HG02885 (cell line): Measurements from ENCODE around the gene KCNMA1.

Experiments used
- ATAC-seq: cut with Tn5 transposase; IDR thresholded peaks from one replicate; pipeline ENCODE4 v1.9.1; 2021; ENCODE audit warnings: mild to moderate bottlenecking; ENCODE audit not compliant: unreplicated experiment, poor library complexity

The KCNMA1 gene

DNA sequence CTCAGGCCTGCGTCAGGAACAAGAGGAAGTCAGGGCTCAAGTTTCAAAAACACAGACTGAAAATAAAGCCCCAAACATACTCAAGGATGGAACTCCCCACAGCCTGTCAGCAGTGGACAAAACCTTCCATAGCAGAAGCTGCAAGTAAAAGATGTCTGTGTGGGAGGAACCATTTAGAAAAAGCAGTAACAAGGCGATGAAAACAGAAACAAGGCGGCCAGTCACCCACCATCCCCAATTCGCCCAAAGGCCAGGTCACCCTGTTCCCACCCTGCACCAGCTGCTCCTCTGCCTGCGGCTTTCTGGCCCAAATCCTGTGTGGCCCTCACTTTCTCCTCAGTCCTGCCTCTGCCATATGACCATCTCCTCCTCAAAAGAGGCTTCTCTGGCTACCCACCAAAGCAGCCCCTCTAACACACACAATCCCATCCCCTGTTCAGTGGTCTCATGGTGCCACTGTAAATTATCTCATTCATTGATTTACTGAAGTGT, 27.8 kb downstream of the KCNMA1 start:
- ATAC-seq, result peak; percentile 51

DNA sequence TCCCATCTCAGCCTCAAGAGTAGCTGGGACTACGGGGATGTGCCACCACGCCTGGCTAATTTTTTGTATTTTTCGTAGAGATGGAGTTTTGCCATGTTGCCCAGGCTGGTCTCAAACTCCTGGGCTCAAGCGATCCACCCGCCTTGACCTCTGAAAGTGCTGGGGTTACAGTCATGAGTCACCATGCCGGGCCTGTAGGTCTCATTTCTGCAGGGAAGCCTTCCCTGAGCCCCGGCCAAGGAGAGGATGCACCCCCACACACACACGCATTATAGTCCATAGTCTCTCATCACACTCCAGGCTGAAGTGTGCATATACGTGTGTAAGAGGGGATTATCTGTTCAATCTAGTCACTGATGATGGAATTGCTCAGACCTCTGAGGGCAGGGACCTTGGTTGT, 29.3 kb downstream of the KCNMA1 start:
- no peak for ATAC-seq

DNA sequence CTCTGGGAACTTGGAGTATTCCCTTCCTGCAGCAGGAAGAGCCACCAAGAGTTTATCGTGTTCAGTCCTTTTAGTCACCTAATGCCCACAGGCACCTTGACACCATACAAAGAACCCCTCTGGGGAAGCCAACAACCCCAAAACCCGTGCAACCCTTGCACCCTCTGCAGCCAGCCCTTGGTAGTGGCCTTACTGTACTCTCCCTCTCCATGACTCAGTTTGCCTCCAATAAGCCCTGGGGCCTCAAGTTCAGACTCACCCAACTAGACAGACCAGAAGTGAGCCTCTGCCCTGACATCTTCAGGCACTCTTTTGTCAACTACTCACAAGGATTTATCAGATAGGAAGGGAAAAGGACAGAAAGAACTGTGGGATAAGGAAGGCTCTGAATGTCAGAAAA, 30.9 kb downstream of the KCNMA1 start:
- no peak for ATAC-seq

DNA sequence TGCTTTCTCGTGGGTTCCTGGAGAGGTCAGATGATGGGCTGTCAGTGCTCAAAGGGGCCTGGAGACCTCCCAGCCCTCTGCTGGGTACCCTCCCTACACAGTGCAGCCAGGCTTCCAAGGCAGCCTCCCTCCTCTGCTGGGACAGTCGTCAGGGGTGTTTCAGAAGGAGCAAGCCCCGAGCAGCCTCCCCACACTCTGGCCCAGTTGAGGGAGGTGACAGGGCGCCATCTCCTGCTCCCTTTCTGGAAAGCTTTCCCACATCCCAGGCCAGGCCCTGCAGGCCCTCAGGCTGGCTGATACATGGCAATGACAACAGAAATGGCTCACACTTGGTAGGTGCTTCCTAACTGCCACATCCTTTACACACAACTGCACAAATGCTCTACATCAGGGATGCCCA, 32.1 kb downstream of the KCNMA1 start:
- no peak for ATAC-seq

DNA sequence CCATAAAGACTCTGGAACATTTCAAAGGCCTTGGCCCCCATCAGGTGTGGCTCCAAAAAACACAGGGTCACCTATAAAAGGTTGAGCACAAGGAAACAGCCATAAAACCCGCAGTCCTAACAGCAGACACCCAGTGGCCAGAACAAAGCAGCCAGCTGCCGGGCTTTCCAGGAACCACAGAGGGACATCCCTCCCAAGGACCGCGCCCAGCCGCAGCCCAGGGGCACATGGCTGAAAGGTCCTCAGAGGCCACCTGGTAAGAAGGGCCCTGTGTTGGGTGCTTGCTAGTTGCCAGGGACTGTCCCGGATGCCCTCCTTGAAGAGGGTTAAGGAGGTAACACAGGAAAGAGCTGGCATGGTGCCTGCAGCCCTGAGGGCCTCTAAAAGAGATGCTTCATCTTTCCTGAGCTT, 32.7 kb downstream of the KCNMA1 start:
- ATAC-seq, result no peak

DNA sequence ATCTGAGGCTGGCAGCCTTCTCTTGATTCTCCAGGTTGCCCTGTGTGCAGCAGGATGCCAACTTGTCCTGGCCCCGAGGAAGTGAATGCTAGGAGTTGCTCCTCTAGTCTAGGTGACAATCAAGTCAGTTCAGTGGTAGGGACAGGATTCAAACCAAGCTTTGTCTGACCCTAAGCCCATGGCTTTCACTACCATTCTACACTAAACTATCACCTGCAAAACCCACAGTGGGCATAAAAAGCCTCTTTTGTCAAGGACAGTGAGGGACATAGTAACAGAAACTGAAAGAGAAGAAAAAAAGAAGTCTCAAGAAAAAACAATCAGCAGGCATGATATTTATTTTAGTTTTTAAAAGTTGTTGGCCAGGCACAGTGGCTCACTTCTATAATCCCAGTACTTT, 33.5 kb downstream of the KCNMA1 start:
- ATAC-seq, result peak; percentile 32

DNA sequence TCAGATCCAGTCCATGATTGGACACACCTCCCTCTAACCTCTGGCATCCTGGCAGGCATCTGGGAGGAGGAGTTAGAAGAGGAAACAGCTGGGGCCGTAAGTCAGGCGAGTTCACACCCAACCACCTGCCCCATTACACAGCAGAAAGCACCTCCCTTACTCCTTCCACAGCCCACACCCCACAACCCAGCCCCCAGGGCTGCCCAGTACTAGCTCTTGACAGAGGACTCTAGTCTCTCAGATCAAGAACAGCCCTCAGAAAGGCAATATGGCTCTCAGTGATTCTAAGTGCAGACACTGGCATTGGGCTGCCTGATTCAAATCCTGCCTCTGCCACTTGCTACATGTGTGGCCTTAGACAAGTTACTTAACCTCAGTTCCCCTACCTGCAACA, 34.1 kb downstream of the KCNMA1 start:
- peak; percentile 69 for ATAC-seq

DNA sequence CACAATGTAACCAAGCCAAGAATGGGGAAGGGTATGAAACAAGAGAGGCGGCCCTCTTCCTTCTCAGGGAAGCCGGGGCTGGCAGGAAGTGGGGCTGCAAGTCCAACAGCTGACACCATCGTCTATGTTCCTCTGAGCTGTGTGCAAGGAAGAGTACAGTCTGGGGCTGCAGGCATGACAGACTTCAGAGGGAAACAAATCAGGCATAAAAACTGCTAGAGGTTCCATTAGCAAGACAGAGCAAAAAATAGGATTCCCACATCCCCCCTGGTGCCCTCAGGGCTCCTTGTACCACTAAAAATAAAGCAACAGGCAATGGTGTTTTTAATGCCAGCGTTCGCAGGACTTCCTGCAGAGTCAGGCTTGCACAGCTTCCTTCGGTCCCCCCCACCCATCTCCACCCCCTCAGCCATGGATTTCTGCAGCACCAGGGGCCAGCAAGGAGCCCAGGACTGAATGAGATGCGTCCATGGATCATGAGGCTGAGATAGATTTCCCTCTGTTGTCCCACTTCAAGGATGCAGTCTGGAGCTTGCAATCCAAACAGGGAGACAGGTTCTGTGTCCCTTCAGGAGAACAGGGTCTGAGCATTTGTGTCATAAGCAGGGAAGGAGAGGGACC, 34.6 kb downstream of the KCNMA1 start:
- no peak for ATAC-seq

DNA sequence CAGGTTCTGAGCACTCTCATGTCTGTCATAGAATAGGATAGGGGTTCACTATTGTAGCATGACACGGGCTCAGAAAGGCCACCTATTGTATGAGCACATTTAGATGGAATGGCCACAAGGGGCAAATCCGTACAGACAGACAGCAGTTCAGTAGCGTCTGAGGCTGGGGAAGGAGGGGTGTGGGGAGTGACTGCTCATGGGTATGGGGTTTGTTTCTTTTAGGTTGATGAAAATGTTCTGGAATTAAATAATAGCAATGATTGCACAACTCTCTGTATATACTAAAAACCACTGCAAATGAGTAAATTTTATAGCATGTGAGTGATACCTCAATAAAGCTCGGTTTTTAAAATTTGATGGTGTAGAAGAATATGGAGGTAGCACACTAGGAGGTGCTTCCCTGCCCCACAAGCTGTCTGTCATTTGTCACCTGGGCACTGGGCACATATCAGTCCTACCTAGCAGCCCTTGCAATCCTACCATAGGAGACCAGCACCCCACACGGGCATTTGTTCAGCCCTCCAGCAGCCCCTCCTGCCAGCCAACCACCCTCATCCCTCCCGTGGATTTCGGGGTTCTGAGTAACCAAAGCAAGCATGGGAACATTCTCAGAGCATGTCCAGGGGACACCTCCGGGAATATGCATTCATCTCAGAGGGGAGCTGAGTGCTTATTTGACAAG, 35.2 kb downstream of the KCNMA1 start:
- no peak for ATAC-seq

DNA sequence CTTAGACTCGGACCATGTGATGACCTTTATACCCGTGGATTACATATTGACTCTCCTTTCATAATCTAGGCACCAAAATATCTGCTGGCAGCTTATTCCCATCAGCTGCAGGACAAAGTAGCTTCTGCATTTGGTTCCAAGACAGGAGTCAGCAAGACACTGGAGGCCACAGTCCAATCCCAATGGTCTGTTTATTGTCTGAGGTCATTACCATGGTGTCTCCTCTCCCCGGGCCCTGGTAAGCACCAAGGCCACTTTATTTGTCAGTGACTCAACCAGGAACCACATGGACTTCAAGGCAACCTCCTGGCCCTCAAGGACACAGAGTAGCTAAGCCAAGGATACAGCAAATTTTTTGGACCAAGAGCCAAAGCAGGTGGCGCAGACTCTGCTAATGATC, 36.1 kb downstream of the KCNMA1 start:
- ATAC-seq, result no peak

DNA sequence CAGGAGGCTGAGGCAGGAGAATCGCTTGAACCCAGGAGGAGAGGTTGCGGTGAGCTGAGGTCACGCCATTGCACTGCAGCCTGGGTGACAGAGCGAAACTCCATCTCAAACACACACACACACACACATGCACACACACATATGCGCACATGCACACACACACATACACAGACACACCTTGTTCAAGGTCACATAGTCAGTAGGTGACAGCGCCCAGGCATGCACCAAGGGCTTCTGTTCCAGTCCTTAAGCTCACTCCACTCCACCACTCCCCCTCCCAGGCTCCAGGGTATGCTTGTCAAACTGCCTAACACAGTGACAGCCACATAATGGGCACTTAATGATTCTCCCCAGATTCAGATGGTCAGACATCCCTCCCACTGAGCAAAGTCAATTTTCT, 37.0 kb downstream of the KCNMA1 start:
- no peak for ATAC-seq

DNA sequence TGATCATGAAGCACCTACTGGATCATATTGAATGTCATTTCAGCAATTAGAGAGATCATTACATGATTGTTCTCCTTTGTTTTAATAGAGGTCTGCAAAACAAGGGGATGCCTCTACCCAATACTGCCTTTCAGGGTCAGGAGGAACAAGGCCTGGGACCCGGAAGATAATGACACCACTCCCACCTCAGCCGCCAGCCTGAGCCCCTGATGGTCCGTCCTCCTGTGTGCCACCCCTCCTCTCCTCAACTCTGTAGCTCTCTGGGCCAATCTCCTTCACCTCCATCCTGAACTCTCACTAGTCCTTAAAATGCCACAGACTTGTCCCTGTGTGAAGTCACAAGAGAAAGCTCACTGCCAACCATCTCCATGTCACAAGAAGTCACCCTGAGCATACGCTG, 38.0 kb downstream of the KCNMA1 start:
- ATAC-seq, result no peak

DNA sequence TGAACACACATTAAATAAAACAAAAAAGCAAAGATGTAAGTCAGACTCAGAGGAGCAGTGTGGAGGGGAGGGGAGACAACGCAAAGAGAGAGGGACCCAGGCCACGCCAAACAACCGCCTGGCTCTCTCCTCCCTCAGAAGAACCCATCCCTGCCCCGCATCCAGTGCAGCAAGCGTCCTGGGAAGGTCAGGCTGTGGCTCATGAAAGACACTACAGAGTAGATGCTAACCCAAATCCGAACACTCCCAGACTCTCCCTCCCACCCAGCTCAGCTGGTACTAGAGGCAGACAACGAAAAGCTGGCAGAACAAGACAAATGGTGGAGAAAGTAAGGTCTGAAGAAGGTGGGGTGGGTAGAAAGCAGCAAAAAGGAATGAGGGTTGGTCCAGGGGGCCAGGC, 39.0 kb downstream of the KCNMA1 start:
- ATAC-seq, result no peak

DNA sequence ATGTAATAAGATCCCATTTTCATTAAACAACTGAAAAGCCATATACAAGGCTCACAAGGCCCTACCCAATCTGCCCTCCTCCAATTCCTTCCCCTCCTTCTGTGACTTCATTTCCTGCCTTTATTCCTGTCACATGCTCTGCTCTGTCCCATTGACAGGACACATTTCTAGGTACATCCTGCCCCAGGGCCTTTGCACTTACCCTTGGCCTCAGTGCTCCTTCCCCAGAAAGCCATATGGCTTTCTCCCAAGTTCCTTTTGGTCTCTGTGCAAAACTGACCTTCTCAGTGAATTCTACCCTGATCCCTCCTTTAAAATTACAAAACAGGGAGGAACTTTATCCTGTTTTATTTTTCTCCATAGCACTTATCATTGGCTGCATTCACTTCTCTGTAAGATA, 40.0 kb downstream of the KCNMA1 start:
- ATAC-seq, result no peak

DNA sequence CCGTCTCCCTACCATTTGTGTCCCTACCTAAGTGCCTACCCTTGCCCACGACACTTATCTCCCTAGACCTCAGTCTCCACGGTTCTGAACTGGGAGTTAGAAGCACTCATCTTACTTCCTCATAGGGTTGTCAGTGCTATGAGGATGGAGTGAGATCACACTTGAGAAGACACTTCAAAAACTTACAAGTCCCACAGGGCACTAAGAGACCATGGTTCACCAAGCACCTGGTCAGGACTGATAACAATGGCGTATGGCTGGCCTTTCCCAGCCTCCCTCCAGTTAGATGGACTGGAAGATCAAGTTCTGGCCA, 43.2 kb downstream of the KCNMA1 start:
- no peak for ATAC-seq

DNA sequence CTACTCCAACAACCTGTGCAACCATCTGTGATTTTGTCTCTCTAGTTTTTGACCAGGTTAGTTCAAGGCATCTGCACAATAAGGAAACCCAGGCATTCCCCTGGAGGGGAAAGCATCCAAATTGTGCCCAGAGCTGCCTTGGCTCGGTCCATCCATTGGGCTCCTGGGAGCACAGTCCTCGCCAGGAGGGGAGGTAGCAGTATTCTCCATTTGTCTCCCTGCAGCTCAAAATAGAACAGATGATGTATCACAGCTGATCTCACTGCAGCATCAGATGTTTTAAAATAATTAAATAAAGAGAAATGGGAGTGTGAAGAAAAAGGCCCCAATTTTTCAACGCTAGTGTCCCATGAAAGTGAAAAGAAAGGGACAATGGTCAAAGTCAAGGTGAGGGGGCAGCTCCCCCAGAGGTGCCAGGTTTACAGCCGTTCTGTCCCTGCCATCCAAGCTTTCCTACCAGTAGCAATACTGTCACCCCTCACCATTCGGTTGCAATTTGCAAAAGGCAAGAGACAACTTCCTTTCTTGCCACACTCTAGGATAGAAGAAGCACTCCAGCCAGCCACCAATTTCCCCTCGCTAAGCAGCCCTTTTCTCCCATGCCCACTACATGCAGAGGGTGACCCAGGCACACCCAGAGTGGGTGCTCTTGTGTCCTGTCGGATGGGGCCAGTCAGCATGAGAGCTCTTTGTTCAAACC, 43.7 kb downstream of the KCNMA1 start:
- ATAC-seq, result no peak

DNA sequence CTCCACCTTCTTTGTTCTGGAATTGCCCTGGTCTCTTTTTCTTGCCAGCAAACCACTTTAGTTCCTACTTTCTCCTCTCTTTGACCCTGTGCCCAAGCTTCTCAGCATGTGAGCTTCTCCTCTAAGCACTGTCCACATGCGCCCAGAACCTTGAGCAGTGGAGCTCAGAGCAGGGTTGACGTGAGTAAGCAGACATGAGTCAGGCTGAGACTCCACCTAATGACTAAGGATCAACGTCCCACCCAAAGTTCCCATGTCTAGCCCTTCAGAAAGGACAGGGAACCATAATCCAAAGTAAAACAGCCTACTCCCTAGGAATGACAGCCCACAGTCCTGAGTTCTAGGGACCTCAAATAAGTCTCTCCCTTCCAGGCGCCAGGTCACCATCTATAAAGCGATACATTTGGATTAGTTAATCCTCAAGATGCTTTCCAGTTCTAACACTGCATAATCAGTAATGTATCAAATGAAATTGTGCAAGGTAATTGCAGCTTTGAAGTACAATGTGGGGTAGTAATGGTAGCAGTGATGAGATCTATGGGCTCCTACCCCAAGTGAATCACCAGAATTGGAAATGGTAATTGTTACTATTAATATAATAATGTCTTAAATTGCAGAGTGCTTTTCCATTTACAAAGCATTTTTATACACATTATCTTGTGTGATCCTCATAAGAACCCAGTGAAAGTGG, 44.5 kb downstream of the KCNMA1 start:
- no peak for ATAC-seq

DNA sequence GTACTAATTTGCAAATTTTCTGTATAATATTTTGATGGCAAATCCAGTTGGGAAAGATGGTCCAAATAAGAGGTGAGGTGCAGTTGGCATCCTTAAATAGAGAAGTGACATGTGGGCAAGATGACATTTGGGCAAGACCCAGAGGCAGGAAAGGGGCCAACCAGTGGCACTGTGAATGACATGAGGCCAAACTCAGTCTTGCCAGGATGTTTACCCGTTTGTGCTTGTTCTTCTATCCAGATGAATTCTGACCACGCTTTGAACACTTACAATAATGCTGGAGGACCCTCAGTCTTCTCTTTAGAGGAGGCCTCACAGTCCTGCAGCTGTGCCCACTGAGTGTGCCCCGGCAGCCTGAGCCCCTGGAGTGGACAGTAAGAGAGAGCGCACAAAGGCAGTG, 45.1 kb downstream of the KCNMA1 start:
- no peak for ATAC-seq

DNA sequence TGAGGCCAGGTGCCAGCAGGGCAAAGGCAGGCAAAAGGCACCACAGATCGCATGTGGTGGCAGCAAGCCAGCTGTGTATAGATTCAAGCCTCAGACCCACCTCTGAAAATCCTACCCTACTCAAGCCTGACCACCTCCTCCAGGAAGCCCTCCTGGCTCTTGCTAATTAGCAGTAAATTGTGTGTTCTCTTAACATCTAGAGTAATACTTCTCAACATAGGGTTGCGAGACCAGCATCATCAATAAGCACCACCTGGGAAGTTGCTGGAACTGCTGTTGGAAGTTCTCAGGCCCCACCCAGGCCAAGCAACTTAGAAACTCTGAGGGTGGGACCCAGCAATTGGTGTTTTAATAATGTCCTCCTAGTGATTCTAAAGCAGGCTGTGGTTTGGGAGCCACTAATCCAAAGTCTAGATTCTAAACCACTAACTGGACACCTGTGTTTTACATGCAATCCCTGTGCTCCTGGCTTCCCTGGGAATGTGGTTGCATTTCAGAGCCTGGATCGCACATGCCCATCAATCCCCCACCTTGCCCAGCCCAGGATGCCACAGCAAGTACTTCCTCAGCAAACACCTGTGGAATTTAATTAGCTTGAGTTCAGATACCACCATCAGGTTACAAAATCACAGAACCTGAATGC, 46.2 kb downstream of the KCNMA1 start:
- no peak for ATAC-seq

DNA sequence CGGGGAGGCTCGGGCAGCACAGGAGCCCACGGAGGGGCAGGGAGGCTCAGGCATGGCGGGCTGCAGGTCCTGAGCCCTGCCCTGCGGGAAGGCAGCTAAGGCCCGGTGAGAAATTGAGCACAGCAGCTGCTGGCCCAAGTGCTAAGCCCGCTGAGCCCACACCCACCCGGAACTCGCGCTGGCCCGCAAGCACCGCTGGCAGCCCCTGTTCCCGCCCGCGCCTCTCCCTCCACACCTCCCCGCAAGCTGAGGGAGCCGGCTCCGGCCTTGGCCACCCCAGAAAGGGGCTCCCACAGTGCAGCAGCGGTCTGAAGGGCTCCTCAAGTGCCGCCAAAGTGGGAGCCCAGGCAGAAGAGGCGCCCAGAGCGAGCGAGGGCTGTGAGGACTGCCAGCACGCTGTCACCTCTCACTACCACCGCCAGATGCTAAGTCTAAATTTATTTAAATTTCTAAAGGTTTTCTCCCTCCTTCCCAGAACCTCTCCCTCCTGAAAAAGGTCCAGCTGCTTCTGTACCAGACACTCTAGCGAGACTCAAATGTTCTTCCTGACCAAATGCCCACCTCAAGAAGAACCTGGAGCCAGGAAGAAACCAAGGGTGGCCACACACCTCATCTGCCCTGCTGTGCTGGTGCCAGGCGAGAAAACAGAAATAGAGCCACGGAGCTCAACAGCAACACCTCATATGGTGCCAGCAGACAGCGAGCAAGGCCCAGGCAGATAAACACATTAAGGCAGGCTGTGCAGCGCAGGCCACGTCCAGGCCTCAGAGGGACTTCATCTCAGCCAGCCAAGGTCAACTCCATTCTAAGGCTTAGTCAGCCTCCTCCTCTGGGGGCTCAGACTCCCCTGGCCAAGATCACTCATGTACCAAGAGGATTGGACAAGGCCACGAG, 47.0 kb downstream of the KCNMA1 start:
- no peak for ATAC-seq
